ENCODE results near the gene SHANK2.

DNA sequence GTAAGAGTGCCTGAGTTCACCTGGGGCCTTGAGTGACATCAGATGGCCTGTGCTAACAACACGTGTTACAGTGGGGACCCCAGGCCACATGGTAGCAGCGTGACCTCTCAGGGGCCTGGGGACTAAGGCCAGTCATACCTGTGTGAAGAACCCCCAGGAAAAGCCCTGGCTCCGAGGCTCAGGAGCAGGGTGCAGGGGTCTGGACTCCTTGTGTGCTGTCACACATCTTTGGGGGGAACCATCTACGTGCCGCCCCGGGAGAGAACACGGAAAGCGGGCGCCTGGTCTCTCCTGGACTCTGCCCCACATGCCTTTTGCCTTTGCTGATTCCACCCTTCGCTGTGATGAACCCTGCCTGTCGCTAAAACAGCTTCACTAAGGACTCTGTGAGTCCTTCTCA lies 48.7 kb downstream of the SHANK2 start:
- TF ChIP-seq, protein P1, sequence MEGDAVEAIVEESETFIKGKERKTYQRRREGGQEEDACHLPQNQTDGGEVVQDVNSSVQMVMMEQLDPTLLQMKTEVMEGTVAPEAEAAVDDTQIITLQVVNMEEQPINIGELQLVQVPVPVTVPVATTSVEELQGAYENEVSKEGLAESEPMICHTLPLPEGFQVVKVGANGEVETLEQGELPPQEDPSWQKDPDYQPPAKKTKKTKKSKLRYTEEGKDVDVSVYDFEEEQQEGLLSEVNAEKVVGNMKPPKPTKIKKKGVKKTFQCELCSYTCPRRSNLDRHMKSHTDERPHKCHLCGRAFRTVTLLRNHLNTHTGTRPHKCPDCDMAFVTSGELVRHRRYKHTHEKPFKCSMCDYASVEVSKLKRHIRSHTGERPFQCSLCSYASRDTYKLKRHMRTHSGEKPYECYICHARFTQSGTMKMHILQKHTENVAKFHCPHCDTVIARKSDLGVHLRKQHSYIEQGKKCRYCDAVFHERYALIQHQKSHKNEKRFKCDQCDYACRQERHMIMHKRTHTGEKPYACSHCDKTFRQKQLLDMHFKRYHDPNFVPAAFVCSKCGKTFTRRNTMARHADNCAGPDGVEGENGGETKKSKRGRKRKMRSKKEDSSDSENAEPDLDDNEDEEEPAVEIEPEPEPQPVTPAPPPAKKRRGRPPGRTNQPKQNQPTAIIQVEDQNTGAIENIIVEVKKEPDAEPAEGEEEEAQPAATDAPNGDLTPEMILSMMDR (IDR thresholded peaks at IDR 0.05): no peak
- TF ChIP-seq POLR2A (IDR thresholded peaks at IDR 0.05): no peak
